Lower lobe of right lung (tissue), 2 donors: ENCODE measurements around the gene CORIN. TPM values are rescaled to one million over a fixed set of nuclear protein-coding genes. Genes with fewer than 3 reads are reported as not detected.
"Not testable (repeated sequence)": the region's sequence is repeated elsewhere in the genome, so short reads cannot be mapped to it uniquely, and the experiment has no call there.

ENCODE experiments used
- ATAC-seq, 2 donors: fragments of 200-7000 bp; cut with Tn5 transposase; one replicate each; pipeline ENCODE4 v1.9.1; 2020 to 2022; ENCODE audit warnings: mild to moderate bottlenecking in 2 of 2, moderate library complexity in 2 of 2
- DNase-seq: peaks from one replicate; pipeline ENCODE4 v3.0.0-alpha.2; 2020
- H3K27ac ChIP-seq: fragments of 200-600 bp; one replicate; pipeline ENCODE4 v1.8.0; 2022
- H3K27me3 ChIP-seq: fragments of 200-600 bp; one replicate; pipeline ENCODE4 v1.8.0; 2022; ENCODE audit warnings: low read depth
- H3K36me3 ChIP-seq: fragments of 200-600 bp; one replicate; pipeline ENCODE4 v1.8.0; 2022; ENCODE audit warnings: mild to moderate bottlenecking
- H3K4me1 ChIP-seq: fragments of 200-600 bp; one replicate; pipeline ENCODE4 v1.8.0; 2022
- H3K4me3 ChIP-seq: fragments of 200-600 bp; one replicate; pipeline ENCODE4 v1.8.0; 2022; ENCODE audit warnings: mild to moderate bottlenecking
- H3K9me3 ChIP-seq: fragments of 200-600 bp; one replicate; pipeline ENCODE4 v1.8.0; 2022
- intact Hi-C: fragments of 100-400 bp; cut with DNase I; formaldehyde crosslinking; loops from one replicate; pipeline ENCODE4 v1.11.0; 2022
- microRNA-seq: library from miRNA; unstranded; fragments of <30 nt; microRNA quantifications from one replicate; pipeline ENCODE4 v1.2.0, GENCODE V29; 2020; ENCODE audit warnings: borderline number of aligned reads
- total RNA-seq: library from RNA; stranded (reverse); fragmentation: NEBNext Ultra II Directional; extraction: Animal tissue kit (Norgen Biotek cat#: 25700); gene quantifications from one replicate; pipeline ENCODE4 v1.2.1, GENCODE V29; 2021
- TF ChIP-seq, protein P1 (sequence below): fragments of 200-600 bp; IDR thresholded peaks from one replicate; pipeline ENCODE4 v1.8.0; 2022; ENCODE audit warnings: antibody characterized with exemption, mild to moderate bottlenecking
- donor health status: DM: no; HTN: yes; CAD: no; lungs with severe emphysema.

The CORIN gene
- total RNA-seq, 1 donor from 2014 or later: 3.9 TPM

DNA sequence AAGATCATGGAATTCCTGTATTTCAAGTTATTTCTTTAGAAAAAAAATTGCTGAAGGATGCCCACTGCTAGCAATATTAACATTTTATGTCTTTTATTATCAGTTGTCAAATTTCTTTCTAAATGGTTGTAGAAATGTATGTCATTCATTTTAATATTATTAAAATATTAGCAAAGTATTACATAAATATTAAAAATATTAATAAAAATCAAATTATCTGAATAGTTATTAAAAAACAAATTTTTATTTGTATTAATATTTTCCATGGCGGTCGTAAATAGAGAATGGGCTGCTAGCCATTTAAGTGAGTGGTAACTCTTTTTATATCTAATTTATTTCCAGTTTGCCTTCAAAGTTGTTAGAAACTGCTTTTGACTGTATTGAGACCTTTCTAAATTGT lies 280.6 kb downstream of the CORIN start:
- Histone ChIP-seq H3K9me3 (no peaks in the 10 kb centered on the region), H3K27me3 (no peaks in the 10 kb centered on the region), H3K4me1 (no peaks in the 10 kb centered on the region), H3K27ac (no peak overlapping the region), H3K4me3 (no peak overlapping the region), H3K36me3 (peaks cover 60% of the 10 kb centered on the region)
- DNase-seq (no peak), ATAC-seq (no peak)
- TF ChIP-seq, protein P1, sequence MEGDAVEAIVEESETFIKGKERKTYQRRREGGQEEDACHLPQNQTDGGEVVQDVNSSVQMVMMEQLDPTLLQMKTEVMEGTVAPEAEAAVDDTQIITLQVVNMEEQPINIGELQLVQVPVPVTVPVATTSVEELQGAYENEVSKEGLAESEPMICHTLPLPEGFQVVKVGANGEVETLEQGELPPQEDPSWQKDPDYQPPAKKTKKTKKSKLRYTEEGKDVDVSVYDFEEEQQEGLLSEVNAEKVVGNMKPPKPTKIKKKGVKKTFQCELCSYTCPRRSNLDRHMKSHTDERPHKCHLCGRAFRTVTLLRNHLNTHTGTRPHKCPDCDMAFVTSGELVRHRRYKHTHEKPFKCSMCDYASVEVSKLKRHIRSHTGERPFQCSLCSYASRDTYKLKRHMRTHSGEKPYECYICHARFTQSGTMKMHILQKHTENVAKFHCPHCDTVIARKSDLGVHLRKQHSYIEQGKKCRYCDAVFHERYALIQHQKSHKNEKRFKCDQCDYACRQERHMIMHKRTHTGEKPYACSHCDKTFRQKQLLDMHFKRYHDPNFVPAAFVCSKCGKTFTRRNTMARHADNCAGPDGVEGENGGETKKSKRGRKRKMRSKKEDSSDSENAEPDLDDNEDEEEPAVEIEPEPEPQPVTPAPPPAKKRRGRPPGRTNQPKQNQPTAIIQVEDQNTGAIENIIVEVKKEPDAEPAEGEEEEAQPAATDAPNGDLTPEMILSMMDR: no peak
- intact Hi-C loops: no loop called here

DNA sequence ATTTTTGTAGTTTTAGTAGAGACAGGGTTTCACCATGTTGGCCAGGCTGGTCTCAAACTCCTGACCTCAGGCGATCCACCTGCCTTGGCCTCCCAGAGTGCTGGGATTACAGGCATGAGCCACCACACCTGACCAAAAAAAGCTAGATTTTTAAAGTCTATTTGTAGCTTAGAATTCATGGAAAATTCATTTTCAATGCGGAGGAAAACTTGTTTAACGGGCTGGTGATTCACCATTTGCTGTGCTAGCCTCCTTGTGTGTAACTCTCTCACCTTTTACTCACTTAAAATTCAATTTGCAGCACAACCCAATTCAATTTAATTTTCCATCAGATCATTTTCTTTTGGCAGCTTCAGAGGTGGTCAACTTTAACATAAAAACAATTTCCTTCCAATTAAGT lies 281.9 kb downstream of the CORIN start:
- intact Hi-C loops: not testable (repeated sequence)

DNA sequence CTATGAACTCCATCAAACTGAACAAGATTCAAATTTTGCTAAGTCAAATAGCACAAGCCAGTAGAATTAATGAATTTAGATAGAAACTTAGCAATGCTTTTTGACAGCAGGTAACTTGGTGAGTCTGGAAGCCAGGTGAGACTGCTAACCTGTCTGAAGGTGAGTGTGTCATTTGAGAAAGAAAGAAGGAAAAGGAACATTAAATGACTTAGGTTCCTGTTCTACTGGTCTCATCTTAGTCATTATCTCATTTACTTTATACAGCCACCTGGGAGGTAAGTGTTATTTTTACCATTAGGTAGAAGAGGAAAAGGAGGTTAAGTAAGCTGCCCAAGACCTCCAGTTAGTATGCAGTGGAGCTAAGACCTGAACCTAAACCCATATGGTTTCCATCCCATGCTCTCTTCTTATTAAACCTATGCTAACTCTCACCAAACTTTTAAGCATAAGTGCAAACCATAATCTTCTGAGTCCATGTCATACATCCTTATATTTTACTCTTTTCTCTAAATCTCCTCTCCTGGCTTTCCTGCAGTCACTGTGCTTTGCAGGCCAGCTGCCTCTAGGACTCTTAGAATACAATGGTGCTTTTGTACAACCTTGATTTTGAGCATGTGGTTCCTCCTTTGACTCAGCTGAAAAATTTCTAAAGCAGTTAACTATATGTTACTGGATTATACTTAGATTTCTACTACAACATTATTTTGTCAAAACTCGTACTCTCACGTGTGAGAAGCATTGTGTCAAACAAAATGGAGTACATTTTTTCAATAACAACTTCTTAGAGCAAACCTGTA lies 284.3 kb downstream of the CORIN start:
- TF ChIP-seq, protein P1: no peak
- Histone ChIP-seq H3K4me1 (no peaks in the 10 kb centered on the region), H3K27me3 (no peaks in the 10 kb centered on the region), H3K4me3 (no peak overlapping the region), H3K9me3 (no peaks in the 10 kb centered on the region), H3K27ac (no peak overlapping the region), H3K36me3 (peaks cover 37% of the 10 kb centered on the region)
- intact Hi-C loops: no loop called here
- no peak for ATAC-seq
- no peak for DNase-seq

More for the DNA sequence above, 281.9 kb downstream of the CORIN start:
- not testable (repeated sequence) for H3K27me3 ChIP-seq, H3K9me3 ChIP-seq, H3K4me3 ChIP-seq, H3K27ac ChIP-seq, DNase-seq, ATAC-seq, H3K4me1 ChIP-seq
- peaks cover 46% of the 10 kb centered on the region for H3K36me3 ChIP-seq

DNA sequence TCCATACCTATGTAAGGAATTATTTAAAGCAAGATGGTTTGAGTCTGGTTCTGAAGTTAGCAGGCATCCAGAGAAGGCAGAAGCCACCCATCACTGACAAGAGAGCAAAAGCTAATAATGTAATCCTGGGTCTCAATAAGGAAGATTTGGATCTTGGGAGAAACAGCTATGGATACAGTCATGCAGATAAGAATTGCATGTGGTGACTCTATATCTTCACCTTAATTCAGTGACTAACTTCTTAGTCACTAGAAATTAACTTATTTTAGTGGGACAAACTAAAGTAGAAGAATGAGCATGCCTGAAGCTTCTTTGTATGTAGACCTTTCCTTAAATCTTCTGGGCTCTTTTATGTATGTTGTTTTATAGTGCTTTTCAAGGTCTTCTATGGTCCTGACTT lies 286.2 kb downstream of the CORIN start:
- peaks cover 44% of the 10 kb centered on the region for H3K36me3 ChIP-seq
- intact Hi-C loops: no loop called here

DNA sequence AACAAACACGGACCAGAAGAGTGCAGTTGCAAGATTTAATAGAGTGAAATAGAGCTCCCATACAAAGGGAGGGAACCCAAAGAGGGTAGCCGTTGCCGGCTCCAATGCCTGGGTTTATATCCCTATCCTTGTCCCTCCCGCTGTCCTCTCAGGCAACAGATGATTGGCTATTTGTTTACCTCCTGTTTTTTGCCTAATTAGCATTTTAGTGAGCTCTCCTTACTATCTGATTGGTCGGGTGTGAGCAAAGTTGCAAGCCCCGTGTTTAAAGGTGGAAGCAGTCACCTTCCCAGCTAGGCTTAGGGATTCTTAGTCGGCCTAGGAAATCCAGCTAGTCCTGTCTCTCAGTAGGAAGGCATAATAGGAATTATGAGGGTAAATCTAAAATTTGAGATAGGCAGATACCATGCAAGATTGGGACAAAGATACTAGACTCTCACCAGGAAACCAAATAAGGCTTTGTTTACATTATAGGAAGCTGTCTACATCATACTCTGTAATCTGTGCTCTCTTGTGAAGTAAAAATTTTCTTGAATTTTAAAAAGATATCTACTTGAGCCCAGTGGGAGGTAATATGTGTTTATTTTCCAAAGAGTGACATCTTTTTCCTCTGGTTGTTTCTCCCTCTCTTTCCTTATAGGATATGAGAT lies 286.8 kb downstream of the CORIN start:
- Histone ChIP-seq H3K4me3 (no peak overlapping the region), H3K27ac (no peak overlapping the region), H3K4me1 (no peaks in the 10 kb centered on the region), H3K9me3 (no peaks in the 10 kb centered on the region), H3K36me3 (peaks cover 51% of the 10 kb centered on the region), H3K27me3 (no peaks in the 10 kb centered on the region)
- DNase-seq (no peak), ATAC-seq (no peak)
- TF ChIP-seq, protein P1: no peak
- intact Hi-C loops: no loop called here

More for the DNA sequence above, 286.2 kb downstream of the CORIN start:
- Histone ChIP-seq H3K27me3 (no peaks in the 10 kb centered on the region), H3K9me3 (no peaks in the 10 kb centered on the region), H3K4me3 (no peak overlapping the region), H3K4me1 (no peaks in the 10 kb centered on the region), H3K27ac (no peak overlapping the region)
- TF ChIP-seq, protein P1: no peak
- DNase-seq: no peak
- ATAC-seq: no peak

DNA sequence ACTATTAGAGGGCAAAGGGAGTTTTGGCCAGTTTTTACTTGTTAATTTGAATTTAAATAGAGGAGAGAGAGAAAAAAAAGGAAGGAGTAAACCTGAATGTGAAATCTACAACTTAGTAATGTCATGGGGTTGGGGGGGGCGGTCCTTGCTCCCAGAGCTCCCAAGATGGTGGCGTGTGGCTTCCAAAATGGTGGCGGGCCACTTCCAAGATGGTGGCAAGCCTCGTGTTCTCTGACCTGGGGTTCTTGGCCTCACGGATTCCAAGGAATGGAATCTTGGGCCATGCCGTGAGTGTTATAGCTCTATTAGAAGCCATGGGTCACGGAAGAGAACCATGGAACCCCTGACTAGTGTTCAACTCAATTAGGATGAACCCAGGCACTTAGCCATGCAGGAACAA lies 287.5 kb downstream of the CORIN start:
- ATAC-seq, H3K4me1 ChIP-seq, H3K27ac ChIP-seq, DNase-seq, H3K27me3 ChIP-seq, H3K4me3 ChIP-seq, intact Hi-C loops, H3K9me3 ChIP-seq: not testable (repeated sequence)
- peaks cover 52% of the 10 kb centered on the region for H3K36me3 ChIP-seq

Small RNA genes within 50 kb of the gene (microRNA-seq; reads per million reads assigned to microRNA genes)
- gene MIR8053: not detected

Other genes starting within 250 kb of the CORIN start
- gene NFXL1, start 76.5 kb upstream of the CORIN start, total RNA-seq: 13.4 TPM
- 0.53 TPM for gene CNGA1, start 178.6 kb upstream of the CORIN start, total RNA-seq
- gene NIPAL1, start 178.7 kb upstream of the CORIN start, total RNA-seq: 1.3 TPM